GM12878 (cell line): ENCODE results near the gene PHEX.

ENCODE experiments used
- CTCF ChIP-seq, 3 experiments: IDR thresholded peaks in 2 of 3; conservative IDR thresholded peaks in 1 of 3; 2 replicates each; pipeline ENCODE4 v1.5.1; 2011; ENCODE audit warnings: low read depth in 3 of 3, low read length in 3 of 3, mild to moderate bottlenecking in 3 of 3, control low read depth in 2 of 3, moderate library complexity in 2 of 3, inconsistent platforms in 1 of 3, mixed read lengths in 1 of 3; ENCODE audit not compliant: control insufficient read depth in 2 of 3, insufficient read depth in 1 of 3; ENCODE audit errors: extremely low read depth in 1 of 3
- DPF2 ChIP-seq: fragments of 450-650 bp; IDR thresholded peaks from 2 replicates; pipeline ENCODE4 v1.6.1; 2017; ENCODE audit warnings: mild to moderate bottlenecking
- EP300 ChIP-seq, 2 experiments: fragments of 150-350 bp in 1 of 2; IDR thresholded peaks; 2 replicates each; pipeline ENCODE4 v1.6.1; 2011 to 2012; ENCODE audit warnings: low read depth in 2 of 2, low read length in 2 of 2, borderline replicate concordance in 1 of 2, improper control_type of control experiment in 1 of 2, inconsistent platforms in 1 of 2; ENCODE audit not compliant: control insufficient read depth in 1 of 2
- EZH2 ChIP-seq: IDR thresholded peaks from 2 replicates; pipeline ENCODE4 v1.6.1; 2012; ENCODE audit warnings: low read depth, mild to moderate bottlenecking, control low read depth, inconsistent platforms, low read length, borderline replicate concordance; ENCODE audit not compliant: control insufficient read depth
- HDGF ChIP-seq: fragments of 450-650 bp; IDR thresholded peaks from 2 replicates; pipeline ENCODE4 v1.6.1; 2016; ENCODE audit warnings: antibody characterized with exemption
- KDM1A ChIP-seq: fragments of 200-600 bp; sonication (generic); IDR thresholded peaks from 2 replicates; pipeline ENCODE4 v1.6.1; 2016; ENCODE audit warnings: borderline replicate concordance
- MYC ChIP-seq: IDR thresholded peaks from 2 replicates; pipeline ENCODE4 v1.6.1; 2011; ENCODE audit warnings: mild to moderate bottlenecking, low read length, moderate library complexity, inconsistent platforms; ENCODE audit not compliant: insufficient read depth, insufficient replicate concordance, insufficient read length, severe bottlenecking
- POLR2AphosphoS5 ChIP-seq: IDR thresholded peaks from 2 replicates; pipeline ENCODE4 v1.6.1; 2011; ENCODE audit warnings: mild to moderate bottlenecking, low read length, inconsistent platforms
- SMC3 ChIP-seq: IDR thresholded peaks from 2 replicates; pipeline ENCODE4 v1.6.1; 2011; ENCODE audit warnings: low read length, improper control_type of control experiment, borderline replicate concordance
- ZNF687 ChIP-seq: fragments of 450-650 bp; IDR thresholded peaks from 2 replicates; pipeline ENCODE4 v1.6.1; 2017; ENCODE audit warnings: mild to moderate bottlenecking, moderate library complexity

GRCh38 chrX:22203186-22203585 is 171.1 kb downstream of the PHEX start:
- TF ChIP-seq ZNF687 (no peak), POLR2AphosphoS5 (no peak), EZH2 (no peak), SMC3 (no peak), EP300 (IDR thresholded peaks at IDR 0.05; ENCODE audit: borderline replicate concordance in 1 of 2, control insufficient read depth in 1 of 2, low read depth in 2 of 2, low read length in 2 of 2) (no peak), MYC (no peak), DPF2 (no peak), CTCF (IDR thresholded peaks at IDR 0.05 in 2 of 3, conservative IDR thresholded peaks at IDR 0.05 in 1 of 3; ENCODE audit: control insufficient read depth in 2 of 3, extremely low read depth in 1 of 3, insufficient read depth in 1 of 3, low read depth in 3 of 3, low read length in 3 of 3) (no peak), HDGF (no peak), KDM1A (no peak)
